Bronchial epithelial cell (primary cell): ENCODE data around the gene TRIP4. TPM values are rescaled to one million over a fixed set of nuclear protein-coding genes. Genes with fewer than 3 reads are reported as not detected.
A peak's percentile ranks its signal among the peaks of the same experiment; 100 is the strongest.
"Not testable (repeated sequence)": the region's sequence is repeated elsewhere in the genome, so short reads cannot be mapped to it uniquely, and the experiment has no call there.

Experiments used
- DNase-seq: peaks from one replicate; pipeline ENCODE4 v3.0.0-alpha.2; 2010; ENCODE audit warnings: low read depth
- FAIRE-seq: peaks from 2 replicates; lab custom pipeline; 2011; peaks lifted over from hg19 to GRCh38; lab: Jason Lieb, UNC
- H3K27me3 ChIP-seq: 2 replicates; pipeline ENCODE4 v1.5.1; 2011; ENCODE audit warnings: low read length; ENCODE audit not compliant: control insufficient read depth, insufficient read depth
- H3K36me3 ChIP-seq: 2 replicates; pipeline ENCODE4 v1.5.1; 2011; ENCODE audit warnings: low read length; ENCODE audit not compliant: control insufficient read depth, insufficient read depth
- H3K4me3 ChIP-seq: 2 replicates; pipeline ENCODE4 v1.5.1; 2011; ENCODE audit warnings: mild to moderate bottlenecking, low read depth, low read length, control low read depth
- CTCF ChIP-seq: IDR thresholded peaks from 2 replicates; pipeline ENCODE4 v1.5.1; 2011; ENCODE audit warnings: mild to moderate bottlenecking, moderate library complexity, low read length, control low read depth, inconsistent platforms; ENCODE audit not compliant: insufficient read depth, severe bottlenecking
- total RNA-seq: library from RNA; depleted of rRNA; stranded (reverse); fragments of >200 nt; gene quantifications from 2 replicates; pipeline ENCODE4 v1.2.1, GENCODE V29; 2014

The TRIP4 gene
- total RNA-seq, 1 donor from 2014 or later = 8.2 TPM

- Histone ChIP-seq H3K4me3 (no peak overlapping the region), H3K36me3 (no peaks in the 10 kb centered on the region), H3K27me3 (no peaks in the 10 kb centered on the region)
- DNase-seq (no peak), FAIRE-seq (no peak)
- no peak for TF ChIP-seq CTCF
These were observed 98.2 kb downstream of the TRIP4 start for GRCh38 chr15:64485796-64486195.

GRCh38 chr15:64490598-64491259, 103.1 kb downstream of the TRIP4 start:
- Histone ChIP-seq H3K4me3 (no peak overlapping the region), H3K36me3 (no peaks in the 10 kb centered on the region), H3K27me3 (no peaks in the 10 kb centered on the region)
- FAIRE-seq (no peak), DNase-seq (no peak)
- TF ChIP-seq CTCF = no peak

- no peak for TF ChIP-seq CTCF
- Histone ChIP-seq H3K36me3 (no peaks in the 10 kb centered on the region), H3K27me3 (no peaks in the 10 kb centered on the region), H3K4me3 (no peak overlapping the region)
- DNase-seq (no peak), FAIRE-seq (no peak)
These were observed 106.0 kb downstream of the TRIP4 start for GRCh38 chr15:64493641-64494040.

DNA sequence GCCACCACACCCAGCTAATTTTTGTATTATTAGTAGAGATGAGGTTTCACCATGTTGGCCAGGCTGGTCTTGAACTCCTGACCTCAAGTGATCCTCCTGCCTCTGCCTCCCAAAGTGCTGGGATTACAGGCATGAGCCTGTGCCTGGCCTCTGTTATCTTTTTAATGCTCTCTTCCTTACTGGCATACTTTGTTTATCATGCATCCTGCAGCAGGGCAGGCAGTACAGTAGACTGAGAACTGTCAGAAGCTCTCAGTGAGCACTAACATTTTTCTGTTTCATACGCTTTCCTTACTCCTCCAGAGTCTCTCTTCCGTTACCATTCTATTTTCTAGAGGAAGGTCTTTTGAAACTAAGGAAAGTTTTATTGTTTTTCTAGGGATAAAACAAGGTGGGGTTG, 108.3 kb downstream of the TRIP4 start:
- H3K4me3 ChIP-seq, FAIRE-seq, DNase-seq, H3K27me3 ChIP-seq, H3K36me3 ChIP-seq: not testable (repeated sequence)

DNA sequence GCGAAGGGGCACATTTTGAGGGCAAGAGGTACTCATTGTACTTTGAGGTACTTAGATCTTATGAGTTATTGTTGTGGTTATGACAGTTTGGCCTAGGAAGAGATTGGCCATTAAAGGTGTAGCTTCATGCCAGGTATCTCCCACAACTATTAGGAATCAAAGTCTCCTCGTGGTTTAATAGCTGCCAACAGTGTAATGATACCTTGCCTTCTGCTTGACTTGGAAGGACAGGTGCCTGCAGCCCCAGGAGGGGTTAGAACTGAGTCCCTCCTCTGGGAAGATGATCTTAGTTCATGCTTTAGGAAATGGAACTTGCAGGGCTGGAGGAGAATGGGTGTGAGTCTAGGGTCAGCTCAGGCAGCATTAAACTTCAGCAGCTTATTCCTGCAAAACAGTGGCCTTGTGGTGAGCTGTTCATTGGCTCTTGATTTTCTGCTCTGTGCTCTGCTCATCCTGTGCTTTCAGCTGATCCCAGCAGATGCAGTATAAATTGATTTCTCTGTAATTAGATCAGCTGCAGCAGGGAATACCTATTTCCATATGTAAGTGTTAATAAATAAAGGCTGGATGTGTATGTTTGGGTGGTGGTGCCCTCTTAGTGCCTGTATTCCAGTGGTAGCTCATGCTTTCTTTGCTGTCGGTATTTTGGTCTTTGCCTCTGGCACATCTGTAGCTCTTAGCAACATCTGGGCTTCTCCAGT, 113.2 kb downstream of the TRIP4 start:
- Histone ChIP-seq H3K27me3 (no peaks in the 10 kb centered on the region), H3K4me3 (no peak overlapping the region), H3K36me3 (peaks cover 8% of the 10 kb centered on the region)
- DNase-seq (no peak), FAIRE-seq (no peak)
- TF ChIP-seq CTCF = no peak

DNA sequence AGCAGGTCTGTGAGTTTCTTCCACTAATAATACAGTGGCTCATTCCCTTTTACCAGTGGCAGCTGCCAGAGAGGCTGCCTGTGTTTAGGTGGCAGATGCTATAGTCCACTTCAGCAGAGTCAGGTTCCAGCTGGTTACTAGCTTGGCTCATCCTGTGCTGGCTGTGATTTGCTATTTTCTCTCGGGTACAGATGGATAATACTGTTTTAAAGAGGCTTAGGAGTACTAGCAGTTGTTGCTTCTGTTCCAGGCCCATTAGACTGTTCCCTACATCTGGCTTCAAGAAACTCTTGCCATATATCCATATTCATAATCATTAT, 113.7 kb downstream of the TRIP4 start:
- no peak overlapping the region for H3K4me3 ChIP-seq
- TF ChIP-seq CTCF = no peak
- no peaks in the 10 kb centered on the region for H3K27me3 ChIP-seq
- peaks cover 8% of the 10 kb centered on the region for H3K36me3 ChIP-seq
- FAIRE-seq (peak; percentile 13), DNase-seq (no peak)
